A549 treated with AZD9567 at 1 μM for 4 hours (cell line): ENCODE data around the gene ACSL6. TPM values are rescaled to one million over a fixed set of nuclear protein-coding genes. Genes with fewer than 3 reads are reported as not detected.

Experiments used
- total RNA-seq: library from RNA; stranded (reverse); fragments of 200-300 nt; extraction: Qiagen RNA extraction; gene quantifications from 5 replicates; pipeline ENCODE4 v1.2.3, GENCODE V29; 2022; ENCODE audit not compliant: insufficient read depth

Gene ACSL6
- 0.03 to 0.07 TPM (median 0.05 TPM) in 4 of 5 replicates, not detected in the other for total RNA-seq

GRCh38 chr5:132011622-132012343, at the start of gene ACSL6:
Gene ACSL6, minus strand, starts transcription at chr5:132011658. Its CDS starts 105 bp downstream, at chr5:132011553.

GRCh38 chr5:132060501-132061161, 49.2 kb upstream of the ACSL6 start, which contains the start of gene IL3:
Gene IL3, plus strand, starts transcription at chr5:132060655. Its CDS starts 52 bp downstream, at chr5:132060707.

GRCh38 chr5:131945551-131946168, 65.8 kb downstream of the ACSL6 start, which contains the start of gene MEIKIN:
Gene MEIKIN, minus strand, starts transcription at chr5:131945663. Its CDS starts 158 bp downstream, at chr5:131945505.

Other genes starting within 250 kb of the ACSL6 start
- gene FNIP1, start 214.6 kb downstream of the ACSL6 start, total RNA-seq = 11.1 to 14.3 TPM (median 12.6 TPM) in 5 replicates
- not detected in 5 replicates for gene MEIKIN, start 66.0 kb downstream of the ACSL6 start, total RNA-seq
- not detected in 5 replicates for gene IL3, start 49.0 kb upstream of the ACSL6 start, total RNA-seq
- gene CSF2, start 62.1 kb upstream of the ACSL6 start, total RNA-seq = 0.10 to 0.22 TPM (median 0.10 TPM) in 3 of 5 replicates, not detected in the others
- 41.6 to 50.8 TPM (median 48.1 TPM) in 5 replicates for gene P4HA2, start 216.2 kb upstream of the ACSL6 start, total RNA-seq
- gene PDLIM4, start 246.0 kb upstream of the ACSL6 start, total RNA-seq = 0.30 to 0.72 TPM (median 0.37 TPM) in 4 of 5 replicates, not detected in the other